Measurements from ENCODE around the gene KLK7.

Gene KLK7

GRCh38 chr19:50983625-50984292, at the start of gene KLK7:
Gene KLK7 (minus strand): TSS chr19:50983917. CDS start chr19:50982399, 1,518 bp downstream.
- no peak for ATAC-seq
- TF ChIP-seq GLIS3 (CRISPR knock-in tag; IDR thresholded peaks at IDR 0.05): no peak
- no peak for TF ChIP-seq ZNF70 (CRISPR knock-in tag; IDR thresholded peaks at IDR 0.05)
- no peak for TF ChIP-seq ZFP30 (CRISPR knock-in tag; IDR thresholded peaks at IDR 0.05)
- TF ChIP-seq POU6F1 (CRISPR knock-in tag; IDR thresholded peaks at IDR 0.05; ENCODE audit: borderline replicate concordance, low read depth): no peak
- TF ChIP-seq CSRNP3 (CRISPR knock-in tag; IDR thresholded peaks at IDR 0.05): no peak
- no peak for TF ChIP-seq ZC3H10 (CRISPR knock-in tag; IDR thresholded peaks at IDR 0.05)
- no peak for TF ChIP-seq RARB (CRISPR knock-in tag; IDR thresholded peaks at IDR 0.05)
- no peak for TF ChIP-seq ZNF8 (CRISPR knock-in tag; IDR thresholded peaks at IDR 0.05)
- TF ChIP-seq SNAI2 (CRISPR knock-in tag; IDR thresholded peaks at IDR 0.05): no peak
- no peak for TF ChIP-seq BACH2 (CRISPR knock-in tag; IDR thresholded peaks at IDR 0.05; ENCODE audit: borderline replicate concordance)
- TF ChIP-seq ZNF565 (CRISPR knock-in tag; conservative IDR thresholded peaks at IDR 0.05; ENCODE audit: low read depth): no peak
- no peak for TF ChIP-seq ZFP3 (CRISPR knock-in tag; IDR thresholded peaks at IDR 0.05)
- TF ChIP-seq PPARA (CRISPR knock-in tag; IDR thresholded peaks at IDR 0.05; ENCODE audit: borderline replicate concordance): no peak
- TF ChIP-seq ESRRG (CRISPR knock-in tag; IDR thresholded peaks at IDR 0.05): no peak
- no peak for TF ChIP-seq TOX (CRISPR knock-in tag; IDR thresholded peaks at IDR 0.05; ENCODE audit: borderline replicate concordance)
- TF ChIP-seq TSHZ2 (CRISPR knock-in tag; IDR thresholded peaks at IDR 0.05): no peak
- TF ChIP-seq TCF4 (CRISPR knock-in tag; IDR thresholded peaks at IDR 0.05; ENCODE audit: borderline replicate concordance): no peak

GRCh38 chr19:51031880-51032225, 48.1 kb upstream of the KLK7 start:
- no peak for ATAC-seq
- TF ChIP-seq TSHZ2 (CRISPR knock-in tag; IDR thresholded peaks at IDR 0.05) (no peak), ISL1 (CRISPR knock-in tag; IDR thresholded peaks at IDR 0.05) (no peak), ZNF8 (CRISPR knock-in tag; IDR thresholded peaks at IDR 0.05) (no peak), CSDC2 (CRISPR knock-in tag; IDR thresholded peaks at IDR 0.05) (no peak)

- no peak for ATAC-seq
- TF ChIP-seq OSR1 (CRISPR knock-in tag; IDR thresholded peaks at IDR 0.05) (no peak), CSRNP3 (CRISPR knock-in tag; IDR thresholded peaks at IDR 0.05) (no peak), ISL1 (CRISPR knock-in tag; IDR thresholded peaks at IDR 0.05) (no peak), TSHZ2 (CRISPR knock-in tag; IDR thresholded peaks at IDR 0.05) (no peak), SNAI2 (CRISPR knock-in tag; IDR thresholded peaks at IDR 0.05) (no peak), POU6F1 (CRISPR knock-in tag; IDR thresholded peaks at IDR 0.05; ENCODE audit: borderline replicate concordance, low read depth) (no peak), ZNF8 (CRISPR knock-in tag; IDR thresholded peaks at IDR 0.05) (no peak), BACH2 (CRISPR knock-in tag; IDR thresholded peaks at IDR 0.05; ENCODE audit: borderline replicate concordance) (no peak)
These were observed 47.6 kb upstream of the KLK7 start for GRCh38 chr19:51031220-51031879.
